ENCODE results near the gene UTP25.
"Not testable (repeated sequence)": the region's sequence is repeated elsewhere in the genome, so short reads cannot be mapped to it uniquely, and the experiment has no call there.

Gene UTP25, protein sequence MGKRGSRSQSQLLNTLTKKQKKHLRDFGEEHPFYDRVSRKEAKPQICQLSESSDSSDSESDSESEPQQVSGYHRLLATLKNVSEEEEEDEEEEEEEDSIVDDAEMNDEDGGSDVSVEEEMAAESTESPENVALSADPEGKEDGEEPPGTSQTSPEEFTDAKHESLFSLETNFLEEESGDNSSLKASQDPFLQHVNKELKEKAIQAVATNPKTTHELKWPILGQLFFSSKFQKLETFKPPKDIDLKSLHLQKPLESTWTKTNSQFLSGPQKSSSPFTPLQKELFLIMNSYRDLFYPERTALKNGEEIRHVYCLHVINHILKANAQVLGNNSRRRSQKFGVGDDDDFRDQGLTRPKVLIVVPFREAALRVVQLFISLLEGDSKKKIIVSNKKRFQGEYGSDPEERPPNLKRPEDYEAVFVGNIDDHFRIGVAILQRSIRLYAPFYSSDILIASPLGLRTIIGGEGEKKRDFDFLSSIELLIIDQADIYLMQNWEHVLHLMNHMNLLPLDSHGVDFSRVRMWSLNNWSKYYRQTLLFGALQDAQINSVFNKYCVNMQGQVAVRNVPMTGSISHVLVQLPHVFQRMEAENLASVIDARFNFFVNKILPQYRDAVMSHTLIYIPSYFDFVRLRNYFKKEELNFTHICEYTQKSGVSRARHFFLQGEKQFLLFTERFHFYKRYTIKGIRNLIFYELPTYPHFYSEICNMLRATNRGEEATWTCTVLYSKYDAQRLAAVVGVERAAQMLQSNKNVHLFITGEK

DNA sequence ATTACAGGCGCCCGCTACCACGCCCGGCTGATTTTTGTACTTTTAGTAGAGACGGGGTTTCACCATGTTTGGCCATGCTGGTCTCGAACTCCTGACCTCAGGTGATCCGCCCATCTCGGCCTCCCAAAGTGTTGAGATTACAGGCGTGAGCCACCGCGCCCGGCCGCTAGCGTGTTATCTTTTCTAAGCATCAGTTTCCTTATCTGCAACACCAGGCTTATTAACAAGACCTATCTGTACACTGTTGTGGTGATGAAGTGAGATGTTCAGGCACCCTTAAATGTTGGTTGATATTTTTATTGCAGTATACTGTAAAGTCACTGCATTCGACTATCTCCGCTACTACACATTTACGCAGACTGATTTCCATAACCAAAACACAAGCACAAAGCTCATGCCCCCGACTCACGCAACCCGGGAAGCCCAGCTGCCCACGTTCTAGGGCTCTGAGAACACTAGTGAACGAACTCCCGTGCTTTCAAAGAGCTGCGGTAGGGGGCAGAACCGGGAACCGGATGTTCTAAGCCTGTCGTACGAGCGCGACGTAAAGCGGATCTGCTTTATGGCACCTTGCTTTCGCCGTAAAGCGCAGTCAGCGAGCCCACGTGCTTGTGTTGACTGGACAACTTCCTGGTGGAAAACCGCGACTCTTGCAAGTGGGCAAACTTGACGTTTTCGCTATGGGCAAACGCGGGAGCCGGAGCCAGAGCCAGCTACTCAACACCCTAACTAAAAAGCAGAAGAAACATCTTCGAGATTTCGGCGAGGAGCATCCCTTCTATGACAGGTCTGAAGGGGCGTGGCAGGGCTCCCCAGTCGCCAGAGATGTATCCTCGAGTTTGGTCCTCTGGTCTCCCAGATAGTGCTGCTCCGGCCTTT lies at the start of gene UTP25:
UTP25 (plus strand) TSS at position 589 of the 879 bp plus-strand sequence; CDS start at position 681, 92 bp downstream.
- H3K9me3 Mint-ChIP-seq (ENCODE audit: low read depth): no peaks in the 10 kb centered on the region
- H3K36me3 Mint-ChIP-seq: peaks cover 14% of the 10 kb centered on the region
- H3K4me1 Mint-ChIP-seq (ENCODE audit: low read depth): peaks cover 46% of the 10 kb centered on the region
- H3K4me3 Mint-ChIP-seq: peak within 1 kb of the TSS; percentile 95
- peaks cover 4% of the 10 kb centered on the region for H3K27me3 Mint-ChIP-seq
- H3K27ac Mint-ChIP-seq: peak within 1 kb of the TSS; percentile 95

DNA sequence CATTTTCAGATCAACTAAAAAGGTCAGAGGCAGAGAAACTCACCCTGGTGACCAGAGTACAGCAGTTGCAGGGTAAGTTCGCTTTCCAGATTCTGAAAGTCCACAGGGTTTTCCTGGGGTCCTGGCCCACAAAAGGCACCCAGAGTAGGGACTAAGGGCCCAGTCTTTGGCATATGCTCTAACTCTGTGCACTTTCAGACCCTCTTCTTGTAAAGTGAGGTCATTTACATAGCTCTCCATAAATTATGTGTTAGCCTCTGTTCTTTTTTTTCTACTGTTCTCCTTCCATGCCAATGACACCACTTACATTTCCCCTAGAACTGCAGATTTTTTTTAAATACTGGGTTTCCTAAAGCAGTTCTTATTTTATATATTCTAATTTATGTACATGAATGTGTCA lies 49.7 kb upstream of the UTP25 start:
- peak overlapping the region; percentile 84 for H3K27ac Mint-ChIP-seq
- no peaks in the 10 kb centered on the region for H3K9me3 Mint-ChIP-seq (ENCODE audit: low read depth)
- H3K36me3 Mint-ChIP-seq: peaks cover 29% of the 10 kb centered on the region
- H3K27me3 Mint-ChIP-seq: no peaks in the 10 kb centered on the region
- H3K4me1 Mint-ChIP-seq (ENCODE audit: low read depth): peaks cover 44% of the 10 kb centered on the region
- no peak overlapping the region for H3K4me3 Mint-ChIP-seq

DNA sequence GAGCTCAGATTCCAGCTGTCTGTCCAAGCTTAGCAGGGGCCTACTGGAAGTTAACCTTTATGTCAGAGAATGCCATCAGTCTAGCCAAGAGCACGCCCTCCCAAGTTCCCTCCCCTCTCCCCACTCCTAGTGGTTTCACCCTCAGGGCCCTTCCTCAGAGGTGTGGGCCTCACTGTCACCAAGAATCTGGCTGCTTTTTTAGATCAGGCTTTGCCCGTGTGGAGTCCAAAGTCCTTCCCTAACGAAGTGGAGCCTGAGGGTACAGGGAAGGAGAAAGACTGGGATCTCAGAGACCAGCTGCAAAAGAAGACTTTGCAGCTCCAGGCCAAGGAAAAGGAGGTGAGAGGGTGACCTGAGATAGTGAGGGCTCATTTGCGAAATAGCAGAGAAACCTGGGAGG lies 47.5 kb upstream of the UTP25 start:
- Mint-ChIP-seq H3K4me1 (ENCODE audit: low read depth) (peaks cover 65% of the 10 kb centered on the region), H3K4me3 (no peak overlapping the region), H3K27ac (peak overlapping the region; percentile 87), H3K27me3 (no peaks in the 10 kb centered on the region), H3K9me3 (ENCODE audit: low read depth) (no peaks in the 10 kb centered on the region), H3K36me3 (peaks cover 15% of the 10 kb centered on the region)

DNA sequence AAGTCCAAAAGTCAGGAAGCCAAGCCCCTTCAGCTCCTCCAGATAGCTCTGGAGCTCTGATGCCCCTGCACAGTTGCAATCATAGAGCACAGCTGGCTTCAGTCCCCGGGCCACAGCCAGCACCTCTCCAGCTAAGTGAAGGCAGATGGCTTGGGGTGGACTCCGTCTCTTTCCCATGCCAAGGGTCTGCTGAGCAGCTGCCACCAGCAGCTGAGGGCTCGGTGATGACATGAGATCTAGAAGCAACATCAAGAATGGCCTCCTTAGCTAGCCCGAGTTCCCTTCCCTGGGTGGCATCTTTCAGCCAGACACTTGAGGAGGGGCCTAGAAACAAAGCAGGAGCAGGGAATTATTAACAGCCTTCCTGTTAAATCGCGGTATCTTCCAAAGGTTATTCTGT lies 44.4 kb upstream of the UTP25 start:
- H3K4me1 Mint-ChIP-seq (ENCODE audit: low read depth): peaks cover 48% of the 10 kb centered on the region
- peak overlapping the region; percentile 88 for H3K4me3 Mint-ChIP-seq
- H3K9me3 Mint-ChIP-seq (ENCODE audit: low read depth): no peaks in the 10 kb centered on the region
- H3K27me3 Mint-ChIP-seq: no peaks in the 10 kb centered on the region
- peaks cover 10% of the 10 kb centered on the region for H3K36me3 Mint-ChIP-seq
- peak overlapping the region; percentile 99 for H3K27ac Mint-ChIP-seq

DNA sequence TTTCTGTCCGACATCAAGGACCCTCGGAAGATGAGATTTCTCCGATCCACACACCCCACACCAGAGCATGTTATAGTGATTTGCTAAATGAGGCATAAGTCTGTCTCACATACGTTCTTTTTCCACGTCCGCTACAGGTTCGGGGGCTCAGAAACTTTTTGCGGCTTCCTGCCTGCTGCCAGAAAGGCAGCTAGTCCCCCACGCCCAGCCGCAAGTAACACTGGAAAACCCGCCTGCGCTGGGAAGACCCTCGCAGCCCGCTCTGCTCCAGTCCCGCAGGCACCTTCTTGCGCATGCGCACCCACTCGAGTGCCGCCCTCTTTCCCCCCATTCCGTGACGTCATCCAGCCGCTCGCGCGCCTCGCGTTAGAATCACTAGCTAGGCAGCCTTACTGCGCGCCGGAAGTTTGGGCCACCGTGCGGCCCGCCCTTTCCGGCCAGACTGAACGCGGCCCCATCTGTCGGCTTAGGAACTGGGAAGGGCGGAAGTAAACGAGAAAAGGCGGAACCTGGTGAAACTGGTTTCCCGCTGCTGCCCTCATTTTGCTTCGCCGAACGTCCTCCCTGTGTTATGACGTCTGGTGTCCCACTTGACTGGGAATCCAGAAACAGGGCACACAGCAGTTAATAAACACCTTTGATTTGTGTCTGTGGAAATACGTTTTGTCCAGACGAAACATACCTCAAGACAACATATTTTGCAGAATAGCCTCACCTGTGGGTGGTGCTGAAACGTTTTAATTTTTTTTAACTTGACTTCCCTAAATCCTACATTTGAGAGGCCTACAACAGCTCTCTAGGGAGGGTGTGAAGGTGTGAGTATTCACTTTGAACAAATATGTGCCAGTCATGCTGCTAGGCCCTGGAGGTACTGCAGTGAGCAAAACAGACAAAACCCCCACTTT lies 43.3 kb upstream of the UTP25 start, which contains the start of gene C1orf74:
C1orf74 (minus strand) TSS at position 295 of the 905 bp plus-strand sequence. CDS start 925 bp downstream, outside the sequence.
- Mint-ChIP-seq H3K4me3 (peak within 1 kb of the TSS; percentile 88), H3K4me1 (ENCODE audit: low read depth) (peaks cover 43% of the 10 kb centered on the region), H3K27ac (peak within 1 kb of the TSS; percentile 99), H3K27me3 (no peaks in the 10 kb centered on the region), H3K9me3 (ENCODE audit: low read depth) (no peaks in the 10 kb centered on the region), H3K36me3 (peaks cover 5% of the 10 kb centered on the region)

DNA sequence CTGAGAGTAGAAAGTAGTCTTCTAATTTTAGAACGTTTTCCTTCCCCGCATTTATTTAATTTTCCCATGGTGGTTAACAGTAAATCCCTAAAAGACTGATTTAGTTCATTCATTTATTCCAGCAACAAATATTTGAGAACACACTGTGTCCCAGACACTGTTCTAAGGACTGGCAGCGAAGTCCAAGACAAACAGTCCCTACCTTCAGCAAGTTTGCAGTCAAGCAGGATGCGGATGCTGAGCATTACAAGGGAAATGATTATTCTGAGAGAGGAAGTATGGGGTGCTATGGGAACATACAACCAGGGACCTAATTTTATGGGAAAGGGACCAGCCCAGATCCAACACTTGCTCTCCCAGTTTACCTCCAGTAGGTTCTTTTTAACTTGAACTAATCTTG lies 42.2 kb upstream of the UTP25 start:
- peaks cover 6% of the 10 kb centered on the region for H3K36me3 Mint-ChIP-seq
- H3K4me1 Mint-ChIP-seq (ENCODE audit: low read depth): peaks cover 37% of the 10 kb centered on the region
- no peaks in the 10 kb centered on the region for H3K9me3 Mint-ChIP-seq (ENCODE audit: low read depth)
- H3K4me3 Mint-ChIP-seq: peak overlapping the region; percentile 88
- peak overlapping the region; percentile 99 for H3K27ac Mint-ChIP-seq
- H3K27me3 Mint-ChIP-seq: no peaks in the 10 kb centered on the region

DNA sequence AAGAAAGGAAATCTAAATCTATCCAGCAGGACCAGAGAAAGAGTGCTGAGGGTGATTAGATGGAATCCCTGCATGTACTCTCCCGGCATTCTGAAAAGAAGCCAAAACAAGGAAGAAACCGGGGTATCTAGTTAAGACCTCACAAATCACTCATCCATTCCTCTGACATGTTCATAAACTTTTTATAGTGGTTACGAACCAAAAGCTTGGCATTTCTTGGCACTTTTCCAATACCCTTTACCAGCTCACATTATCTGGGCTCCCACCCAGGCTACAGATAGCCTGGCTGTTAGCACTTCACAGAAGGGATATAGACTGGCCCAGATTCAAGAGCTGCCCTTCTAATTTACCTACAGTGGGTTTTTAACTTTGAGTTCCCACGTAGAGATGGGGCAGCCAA lies 41.6 kb upstream of the UTP25 start:
- Mint-ChIP-seq H3K4me1 (ENCODE audit: low read depth) (peaks cover 35% of the 10 kb centered on the region), H3K36me3 (peaks cover 9% of the 10 kb centered on the region), H3K27me3 (no peaks in the 10 kb centered on the region), H3K9me3 (ENCODE audit: low read depth) (no peaks in the 10 kb centered on the region), H3K27ac (peak overlapping the region; percentile 99), H3K4me3 (no peak overlapping the region)

DNA sequence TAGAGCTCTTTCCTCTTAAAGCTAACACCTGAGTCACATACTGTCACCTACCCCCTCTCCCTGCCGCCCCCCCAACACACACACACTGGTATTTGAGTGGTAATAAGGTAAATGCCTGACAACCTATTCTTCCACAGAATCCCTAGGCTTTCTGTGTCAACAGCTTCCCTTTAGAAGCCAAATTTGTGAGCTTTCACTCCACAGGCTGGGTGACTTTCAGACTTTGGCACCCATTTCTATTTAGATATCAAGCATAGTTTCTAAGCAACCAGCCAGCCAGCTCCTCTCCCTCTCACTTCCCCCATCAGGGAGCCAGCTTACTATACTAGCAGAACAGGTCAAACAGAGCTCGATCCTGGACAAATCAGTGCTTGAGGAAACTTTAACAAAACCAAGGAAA lies 40.2 kb upstream of the UTP25 start:
- H3K27ac Mint-ChIP-seq: no peak overlapping the region
- no peaks in the 10 kb centered on the region for H3K27me3 Mint-ChIP-seq
- H3K9me3 Mint-ChIP-seq (ENCODE audit: low read depth): no peaks in the 10 kb centered on the region
- no peak overlapping the region for H3K4me3 Mint-ChIP-seq
- H3K4me1 Mint-ChIP-seq (ENCODE audit: low read depth): peaks cover 28% of the 10 kb centered on the region
- peaks cover 7% of the 10 kb centered on the region for H3K36me3 Mint-ChIP-seq

DNA sequence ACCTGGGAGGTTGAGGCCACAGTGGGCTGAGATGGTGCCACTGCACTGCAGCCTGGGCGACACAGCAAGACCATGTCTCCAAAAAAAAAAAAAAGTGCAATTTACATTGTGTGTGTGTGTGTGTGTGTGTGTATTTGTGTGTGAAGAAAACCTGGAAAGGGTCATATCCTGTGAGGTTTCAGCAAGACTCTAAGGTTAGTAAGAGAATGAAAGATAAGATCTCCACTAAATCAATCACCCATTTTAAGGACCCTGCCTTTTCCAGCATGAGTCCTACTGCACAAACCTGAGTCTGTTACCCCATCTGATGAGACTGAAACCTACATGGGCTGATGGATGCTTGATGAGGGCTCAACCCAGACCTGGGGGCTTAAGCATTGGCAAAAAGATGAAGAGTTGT lies 38.5 kb upstream of the UTP25 start:
- Mint-ChIP-seq H3K36me3 (peaks cover 12% of the 10 kb centered on the region), H3K27ac (no peak overlapping the region), H3K9me3 (ENCODE audit: low read depth) (no peaks in the 10 kb centered on the region), H3K4me3 (no peak overlapping the region), H3K27me3 (peaks cover 7% of the 10 kb centered on the region), H3K4me1 (ENCODE audit: low read depth) (peaks cover 12% of the 10 kb centered on the region)

DNA sequence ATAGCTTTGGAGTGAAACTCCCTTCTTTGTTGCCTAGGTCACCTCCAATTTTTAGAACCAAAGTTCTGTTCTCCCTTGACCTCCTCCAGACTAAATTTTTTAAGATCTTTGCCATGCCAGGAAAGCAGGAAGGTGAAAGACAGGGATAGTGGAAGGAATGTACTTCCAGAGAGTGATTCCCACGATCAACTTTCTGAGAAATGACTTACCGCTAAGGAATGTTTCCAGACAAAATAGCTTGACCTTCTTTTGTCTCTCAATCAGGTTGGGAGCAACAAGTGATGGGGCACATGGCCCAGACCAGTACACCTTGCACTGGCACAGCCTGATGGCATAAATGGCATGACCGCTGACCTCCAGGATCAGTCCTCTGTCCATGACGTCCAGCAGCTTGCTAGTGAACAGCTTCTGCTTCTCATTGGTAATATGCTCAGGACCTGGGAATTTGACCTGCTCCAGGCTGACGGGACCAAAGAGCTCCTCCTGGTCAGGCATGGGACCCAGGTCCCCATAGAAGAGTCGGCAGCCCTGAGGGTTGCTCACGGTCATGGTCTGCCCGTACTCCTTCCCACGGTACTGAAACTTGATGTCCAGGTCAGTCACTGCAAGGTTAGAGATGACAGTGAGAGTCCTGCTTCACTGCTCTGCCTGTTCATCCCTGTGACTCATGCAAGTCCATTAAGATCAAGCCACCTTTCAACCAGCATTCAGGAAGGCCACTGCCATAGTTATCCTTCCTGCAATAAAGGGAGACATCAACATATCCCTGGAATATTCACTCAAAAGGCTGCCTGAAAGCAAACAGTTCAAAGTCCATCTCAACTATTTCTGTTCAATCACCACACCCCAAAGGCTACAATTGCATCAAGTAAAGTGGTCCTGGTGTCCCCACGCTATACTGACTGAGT lies 37.2 kb upstream of the UTP25 start:
- Mint-ChIP-seq H3K4me3 (no peak overlapping the region), H3K36me3 (peaks cover 14% of the 10 kb centered on the region), H3K9me3 (ENCODE audit: low read depth) (no peaks in the 10 kb centered on the region), H3K27me3 (peaks cover 7% of the 10 kb centered on the region), H3K27ac (no peak overlapping the region), H3K4me1 (ENCODE audit: low read depth) (peaks cover under 1% of the 10 kb centered on the region)

DNA sequence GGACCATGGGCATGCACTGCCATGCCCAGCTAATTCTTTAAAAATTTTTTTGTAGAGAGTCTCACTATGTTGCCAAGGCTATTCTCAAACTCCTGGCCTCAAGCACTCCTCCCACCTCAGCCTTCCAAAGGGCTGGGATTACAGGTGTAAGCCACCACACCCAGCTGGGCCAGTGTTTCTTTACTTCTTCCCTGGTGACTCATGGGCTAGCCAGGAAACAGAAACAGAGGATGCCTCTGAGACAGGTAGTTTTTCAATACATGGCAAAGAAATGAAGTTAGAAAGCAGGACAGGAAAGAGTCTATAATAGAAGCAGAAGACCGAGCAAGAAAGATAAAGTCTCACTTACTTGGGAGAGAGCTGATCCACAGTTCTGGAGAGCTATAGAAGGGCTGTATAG lies 35.9 kb upstream of the UTP25 start:
- no peaks in the 10 kb centered on the region for H3K4me1 Mint-ChIP-seq (ENCODE audit: low read depth)
- peaks cover 7% of the 10 kb centered on the region for H3K27me3 Mint-ChIP-seq
- peaks cover 14% of the 10 kb centered on the region for H3K36me3 Mint-ChIP-seq
- no peaks in the 10 kb centered on the region for H3K9me3 Mint-ChIP-seq (ENCODE audit: low read depth)
- H3K27ac Mint-ChIP-seq: no peak overlapping the region
- H3K4me3 Mint-ChIP-seq: no peak overlapping the region

DNA sequence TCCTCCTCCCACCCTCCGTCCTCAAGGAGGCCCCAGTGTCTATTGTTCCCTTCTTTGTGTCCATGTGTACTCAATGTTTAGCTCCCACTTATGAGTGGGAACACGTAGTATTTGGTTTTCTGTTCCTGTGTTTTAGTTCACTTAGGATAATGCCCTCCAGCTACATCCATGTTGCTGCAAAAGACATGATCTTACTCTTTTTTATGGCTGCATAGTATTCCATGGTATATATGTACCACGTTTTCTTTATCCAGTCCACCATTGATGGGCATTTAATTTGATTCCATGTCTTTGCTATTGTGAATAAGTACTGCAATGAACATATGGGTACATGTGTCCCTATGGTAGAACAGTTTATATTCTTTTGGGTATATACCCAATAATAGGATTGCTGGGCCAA lies 34.1 kb upstream of the UTP25 start:
- H3K4me1 Mint-ChIP-seq (ENCODE audit: low read depth); H3K9me3 Mint-ChIP-seq (ENCODE audit: low read depth); H3K4me3 Mint-ChIP-seq; H3K27me3 Mint-ChIP-seq; H3K27ac Mint-ChIP-seq: not testable (repeated sequence)
- H3K36me3 Mint-ChIP-seq: peaks cover 14% of the 10 kb centered on the region

DNA sequence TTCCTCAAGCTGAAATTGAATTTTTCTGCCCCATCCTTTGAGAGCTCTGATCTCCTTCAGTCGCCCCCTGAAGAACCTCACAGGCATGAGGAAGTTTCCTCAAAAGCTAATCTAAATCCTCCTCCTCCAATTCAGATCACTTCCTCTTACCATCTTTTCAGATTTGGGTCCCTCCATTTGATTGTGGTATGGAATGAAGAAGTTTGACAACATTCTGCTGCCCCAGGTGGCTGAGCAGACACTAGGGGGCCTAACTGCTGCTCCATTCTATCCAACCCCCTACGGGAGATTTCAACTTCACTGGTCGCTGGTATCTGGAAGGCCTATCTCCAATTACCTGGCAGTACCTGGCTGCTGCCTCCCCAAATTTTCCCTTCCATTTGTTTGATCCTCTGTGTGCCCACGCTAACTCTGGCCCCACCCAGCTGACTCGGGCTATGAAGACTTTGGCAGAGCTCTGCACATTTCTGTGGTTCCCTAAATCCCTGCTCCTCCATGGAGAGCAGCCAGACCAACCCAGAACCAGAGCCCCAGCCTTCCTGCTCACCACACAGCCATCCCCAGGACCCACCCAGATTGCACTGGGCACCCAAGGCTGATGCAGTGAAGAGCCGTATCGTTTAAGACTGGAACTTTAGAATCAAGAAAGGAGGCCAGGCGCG lies 29.7 kb upstream of the UTP25 start:
- H3K36me3 Mint-ChIP-seq: peaks cover 8% of the 10 kb centered on the region
- H3K4me1 Mint-ChIP-seq (ENCODE audit: low read depth): no peaks in the 10 kb centered on the region
- no peaks in the 10 kb centered on the region for H3K9me3 Mint-ChIP-seq (ENCODE audit: low read depth)
- H3K4me3 Mint-ChIP-seq: no peak overlapping the region
- no peak overlapping the region for H3K27ac Mint-ChIP-seq
- H3K27me3 Mint-ChIP-seq: peaks cover 10% of the 10 kb centered on the region

All from activated naive CD8-positive, alpha-beta T cell (primary cell).